AG08395 (cell line): ENCODE data around the gene LMOD2.
"Not testable (repeated sequence)": the region's sequence is repeated elsewhere in the genome, so short reads cannot be mapped to it uniquely, and the experiment has no call there.

ENCODE experiments used
- DNase-seq: peaks from one replicate; pipeline ENCODE4 v3.0.0; 2012; ENCODE audit warnings: mixed read lengths, low spot score

LMOD2 gene

DNA sequence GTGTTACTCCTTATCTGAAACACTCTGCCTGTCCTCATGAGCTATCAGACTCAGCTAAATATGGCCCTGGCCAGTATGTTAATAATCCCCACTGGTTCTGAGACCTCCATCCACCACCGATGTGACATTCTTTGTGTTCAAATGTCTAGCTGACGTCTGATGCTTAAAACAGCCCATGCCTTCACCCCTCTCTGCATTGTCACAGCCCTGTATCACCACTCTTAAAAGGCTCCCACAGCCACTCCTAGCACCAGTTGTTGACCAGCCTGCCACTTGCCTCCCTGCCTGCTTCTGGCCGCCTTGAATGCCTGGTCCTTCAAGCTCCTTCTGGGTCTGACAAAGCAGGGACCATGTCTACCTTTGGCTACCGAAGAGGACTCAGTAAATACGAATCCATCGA is at the start of gene LMOD2:
LMOD2 (plus strand) TSS at position 253 of the 400 bp plus-strand sequence; CDS start at position 351, 98 bp downstream.
- DNase-seq = no peak

GRCh38 chr7:123607423-123607975 is 48.2 kb upstream of the LMOD2 start:
- DNase-seq = no peak

DNA sequence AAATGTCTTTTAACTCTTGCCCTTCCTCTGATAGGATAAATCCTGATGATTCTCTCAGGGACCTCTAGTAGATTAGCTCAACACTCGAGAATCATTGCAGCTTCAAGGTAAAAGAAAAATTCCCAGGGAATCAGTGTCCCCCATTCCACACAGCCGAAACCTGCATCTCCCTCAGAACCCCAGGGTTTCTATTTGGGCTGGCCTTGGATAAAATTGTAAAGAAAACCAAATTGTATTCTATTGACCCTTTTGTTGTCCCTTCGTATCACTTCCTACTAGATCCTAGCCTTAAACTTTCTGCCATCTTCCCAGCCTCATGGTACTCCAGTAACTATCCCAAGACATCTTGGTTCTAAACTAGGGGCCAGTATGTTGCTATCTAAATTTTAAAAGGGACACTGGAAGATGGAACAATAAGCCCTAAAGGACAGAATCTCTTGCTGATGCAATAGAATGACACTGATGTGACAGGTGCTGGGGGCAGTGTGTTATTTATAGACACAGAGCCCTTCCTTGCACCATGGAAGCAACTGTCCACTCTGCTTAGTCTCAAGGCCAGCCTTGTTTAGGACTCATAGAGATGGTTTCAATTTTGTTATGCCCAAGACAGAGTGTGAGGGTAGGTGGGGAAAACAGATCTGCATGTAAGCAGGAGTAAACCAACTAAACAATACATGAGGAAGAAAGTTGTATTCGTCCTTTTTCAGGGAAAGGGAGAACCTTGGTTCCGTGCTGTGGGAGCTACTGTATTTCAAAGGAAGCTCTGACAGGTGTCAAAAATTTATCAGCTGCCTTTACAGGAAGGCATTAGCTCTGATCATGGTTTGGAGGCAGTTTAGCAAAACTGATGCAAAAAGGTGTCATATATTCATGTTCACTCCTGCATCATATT is 46.4 kb upstream of the LMOD2 start:
- no peak for DNase-seq

DNA sequence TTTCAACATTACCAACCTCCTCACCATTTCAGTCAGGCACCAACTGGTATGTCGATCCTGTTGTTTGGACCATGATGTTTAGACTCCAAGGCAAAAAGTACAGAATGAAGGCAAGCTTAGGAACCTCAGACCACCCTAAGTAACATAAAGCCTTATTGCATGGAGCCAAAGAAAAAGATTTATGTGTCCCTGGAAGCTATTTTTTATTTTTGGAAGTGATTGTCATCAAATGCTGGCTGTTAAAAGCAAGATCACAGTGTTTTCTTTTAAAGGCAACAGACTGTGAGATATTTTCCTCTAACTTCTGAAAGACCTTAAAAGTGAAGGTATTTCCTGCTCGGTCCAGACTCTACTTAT is 45.8 kb upstream of the LMOD2 start:
- DNase-seq = no peak

- DNase-seq = no peak
These were observed 43.6 kb upstream of the LMOD2 start for GRCh38 chr7:123612024-123612423.

DNA sequence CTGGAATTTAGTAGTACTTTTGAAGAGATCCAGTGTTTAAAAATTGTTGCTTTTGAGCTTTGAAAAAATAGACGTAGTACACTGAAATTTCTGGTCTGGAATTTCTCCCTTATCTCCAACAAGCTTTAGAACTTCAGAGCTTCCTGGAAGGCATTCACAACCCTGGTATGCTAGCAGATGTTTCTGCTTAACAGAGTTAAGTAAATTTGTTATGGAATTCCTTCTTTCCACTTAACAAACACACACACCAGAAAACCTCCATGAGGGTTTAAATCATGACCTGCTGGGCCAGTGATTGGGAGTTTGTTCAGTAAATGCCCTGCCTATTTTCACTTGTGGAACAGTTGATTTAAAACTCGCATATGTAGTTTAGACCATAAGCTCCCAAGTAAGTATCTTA is 40.3 kb upstream of the LMOD2 start:
- DNase-seq = peak; percentile 24

- DNase-seq = no peak
These were observed 39.4 kb upstream of the LMOD2 start for GRCh38 chr7:123616223-123616622.

- no peak for DNase-seq
These were observed 34.0 kb upstream of the LMOD2 start for GRCh38 chr7:123621707-123622106.

DNA sequence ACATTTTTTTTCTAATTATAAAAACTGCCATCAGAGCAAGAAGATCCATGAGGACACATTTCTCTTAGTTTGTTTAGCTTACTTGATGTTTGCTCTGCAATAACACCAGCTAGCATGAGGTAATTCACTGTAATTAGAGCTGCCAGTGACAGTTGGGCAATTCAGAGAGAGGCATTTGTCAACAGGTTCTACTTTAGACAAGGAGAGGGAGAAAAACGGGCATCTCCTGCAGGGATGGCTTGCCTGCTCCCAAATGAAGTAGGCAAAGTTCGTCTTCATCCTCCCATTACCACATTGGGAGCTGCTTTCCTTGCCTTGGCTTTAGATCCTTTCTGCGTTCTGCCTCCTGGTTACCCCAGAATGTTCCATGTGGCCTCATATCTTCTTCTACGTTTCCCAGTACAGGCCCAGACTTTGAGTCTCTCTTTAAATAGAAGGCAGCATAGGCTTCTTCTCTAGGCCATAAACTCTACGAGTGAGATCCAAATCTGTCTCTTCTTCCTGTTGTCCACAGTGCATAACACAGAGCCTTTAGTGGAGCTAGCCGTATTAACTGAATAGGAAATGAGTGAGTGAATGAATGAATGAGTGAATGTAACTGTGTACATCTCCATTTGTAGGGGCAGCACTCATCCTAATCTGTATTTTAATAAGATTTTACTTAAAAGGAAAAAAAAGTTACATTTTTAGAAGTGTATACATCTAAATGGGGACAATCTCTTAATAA is 32.8 kb upstream of the LMOD2 start:
- no peak for DNase-seq

DNA sequence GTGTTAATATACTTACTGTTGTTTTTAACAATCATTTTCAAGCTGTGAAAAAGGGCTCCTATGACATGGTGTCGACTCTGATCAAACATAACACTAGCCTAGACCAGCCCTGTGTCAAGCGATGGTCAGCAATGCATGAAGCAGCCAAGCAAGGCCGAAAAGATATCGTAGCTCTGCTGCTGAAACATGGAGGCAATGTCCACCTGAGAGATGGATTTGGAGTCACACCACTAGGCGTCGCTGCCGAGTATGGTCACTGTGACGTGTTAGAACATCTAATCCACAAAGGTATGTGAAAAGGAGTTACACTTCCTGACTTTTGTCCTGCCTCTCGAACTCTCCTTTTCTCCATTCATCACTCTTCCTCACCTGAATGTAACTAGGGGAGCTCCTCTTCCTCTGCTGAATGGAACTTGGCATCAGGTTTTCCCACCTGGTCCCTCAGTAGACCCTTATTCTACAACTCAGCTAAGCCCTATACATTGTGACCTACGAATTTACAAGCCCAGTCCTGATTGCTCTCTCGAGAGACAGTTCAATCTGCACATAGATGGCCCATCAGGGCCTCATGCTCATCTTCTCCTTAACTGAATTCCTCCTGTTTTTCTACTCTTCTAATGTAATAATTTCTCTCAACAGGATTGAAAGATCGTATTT is 31.0 kb upstream of the LMOD2 start:
- DNase-seq = peak; percentile 19

- no peak for DNase-seq
These were observed 30.4 kb upstream of the LMOD2 start for GRCh38 chr7:123625254-123625653.

DNA sequence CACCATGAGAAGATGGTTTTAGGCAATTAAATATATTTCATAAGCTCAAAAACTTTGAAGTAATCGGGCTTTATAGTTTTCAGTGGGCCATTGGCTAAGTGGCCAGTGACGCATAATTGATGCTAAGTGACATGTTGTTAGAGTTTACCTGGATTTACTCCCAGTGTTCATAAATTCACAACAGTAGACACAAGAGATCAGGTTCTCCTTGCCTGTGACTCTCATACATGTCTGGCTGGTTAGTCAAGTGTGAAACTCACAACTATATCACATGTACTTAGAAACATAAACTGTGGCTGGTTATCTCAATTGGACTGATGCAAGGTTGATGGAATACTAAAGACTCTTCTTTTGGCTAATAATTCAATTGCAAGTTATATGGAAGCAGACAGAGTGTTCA is 27.8 kb upstream of the LMOD2 start:
- DNase-seq = no peak

DNA sequence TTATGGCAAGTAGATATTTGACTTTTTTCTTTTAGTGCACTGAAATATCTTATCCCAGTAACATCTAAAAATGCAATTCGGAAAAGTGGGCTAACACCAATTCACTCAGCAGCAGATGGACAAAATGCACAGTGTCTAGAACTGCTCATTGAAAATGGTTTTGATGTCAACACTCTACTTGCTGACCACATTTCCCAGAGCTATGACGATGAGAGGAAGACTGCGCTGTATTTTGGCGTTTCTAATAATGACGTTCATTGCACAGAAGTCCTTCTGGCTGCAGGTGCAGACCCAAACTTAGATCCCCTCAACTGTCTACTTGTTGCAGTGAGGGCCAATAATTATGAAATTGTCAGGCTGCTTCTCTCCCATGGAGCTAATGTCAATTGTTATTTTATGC is 26.8 kb upstream of the LMOD2 start:
- no peak for DNase-seq

GRCh38 chr7:123629281-123629680 is 26.4 kb upstream of the LMOD2 start:
- no peak for DNase-seq

- no peak for DNase-seq
These were observed 22.9 kb upstream of the LMOD2 start for GRCh38 chr7:123632808-123633207.

DNA sequence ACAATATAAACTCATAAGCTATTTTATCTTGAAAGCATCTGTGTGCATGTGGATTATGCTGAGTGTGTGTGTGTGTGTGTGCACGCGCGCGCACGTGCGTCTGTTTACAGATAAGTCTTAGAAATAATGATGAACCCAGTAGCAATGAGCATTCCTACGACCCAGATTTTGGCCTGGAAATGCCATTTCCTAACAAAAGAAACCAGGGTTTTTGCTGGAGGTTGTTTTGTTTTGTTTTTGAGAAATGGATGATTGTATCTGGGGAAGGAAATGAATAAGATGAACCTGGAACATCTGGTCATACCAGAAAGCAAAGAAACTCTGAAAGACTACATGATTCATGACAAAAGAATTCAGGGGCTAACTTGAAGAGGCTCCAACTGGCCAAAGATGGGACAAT is 22.1 kb upstream of the LMOD2 start:
- DNase-seq = peak; percentile 39

GRCh38 chr7:123634011-123634573 is 21.6 kb upstream of the LMOD2 start:
- not testable (repeated sequence) for DNase-seq

- peak; percentile 44 for DNase-seq
These were observed 19.9 kb upstream of the LMOD2 start for GRCh38 chr7:123635551-123636359.

- DNase-seq = no peak
These were observed 18.5 kb upstream of the LMOD2 start for GRCh38 chr7:123637203-123637602.

DNA sequence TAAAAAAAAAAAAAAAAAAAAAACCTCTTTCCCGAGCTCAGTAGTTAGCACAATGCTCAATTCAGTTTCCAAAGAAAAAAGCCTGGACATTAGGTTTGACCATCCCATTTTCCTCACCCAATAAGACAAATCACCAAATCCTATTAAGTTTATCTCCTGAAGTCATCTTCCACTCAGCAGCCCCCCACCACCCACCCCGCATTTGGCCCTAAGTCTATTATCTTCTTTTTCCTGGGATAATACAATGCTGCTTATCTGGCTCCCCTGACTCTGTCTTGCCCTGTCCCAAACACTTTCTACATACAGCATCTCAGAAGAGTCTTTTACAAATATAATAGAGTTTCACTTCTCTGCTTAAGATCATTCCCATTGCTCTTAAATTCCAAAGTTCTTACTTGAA is 17.8 kb upstream of the LMOD2 start:
- no peak for DNase-seq

DNA sequence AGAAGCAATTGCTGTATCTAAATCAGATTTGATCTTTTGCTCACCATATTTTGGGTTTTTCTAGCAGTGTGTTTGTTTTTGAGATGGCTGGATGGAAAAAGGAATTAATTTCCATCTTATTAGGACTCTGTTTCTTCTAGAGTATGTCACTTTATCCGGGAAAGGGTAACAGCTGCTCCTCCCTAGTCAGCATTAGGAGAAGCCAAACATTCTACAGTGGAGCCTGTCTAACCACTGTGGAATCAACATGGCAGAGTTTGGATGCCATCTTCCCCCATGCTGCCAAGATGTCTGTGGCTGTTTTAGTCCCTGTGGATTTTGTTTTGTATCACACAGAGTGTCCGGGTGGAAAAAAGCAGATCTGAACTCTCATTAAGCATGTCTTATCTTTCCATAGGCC is 16.0 kb upstream of the LMOD2 start:
- DNase-seq = no peak
